ENCODE data around the gene HSPB8. TPM values are rescaled to one million over a fixed set of nuclear protein-coding genes. Genes with fewer than 3 reads are reported as not detected.

Gene HSPB8
- total and polyA plus RNA-seq, 2 of the 8 experiments (the other 6 are each of a cell fraction or from before 2014, with no cell fraction given): 11.7 to 28.2 TPM

DNA sequence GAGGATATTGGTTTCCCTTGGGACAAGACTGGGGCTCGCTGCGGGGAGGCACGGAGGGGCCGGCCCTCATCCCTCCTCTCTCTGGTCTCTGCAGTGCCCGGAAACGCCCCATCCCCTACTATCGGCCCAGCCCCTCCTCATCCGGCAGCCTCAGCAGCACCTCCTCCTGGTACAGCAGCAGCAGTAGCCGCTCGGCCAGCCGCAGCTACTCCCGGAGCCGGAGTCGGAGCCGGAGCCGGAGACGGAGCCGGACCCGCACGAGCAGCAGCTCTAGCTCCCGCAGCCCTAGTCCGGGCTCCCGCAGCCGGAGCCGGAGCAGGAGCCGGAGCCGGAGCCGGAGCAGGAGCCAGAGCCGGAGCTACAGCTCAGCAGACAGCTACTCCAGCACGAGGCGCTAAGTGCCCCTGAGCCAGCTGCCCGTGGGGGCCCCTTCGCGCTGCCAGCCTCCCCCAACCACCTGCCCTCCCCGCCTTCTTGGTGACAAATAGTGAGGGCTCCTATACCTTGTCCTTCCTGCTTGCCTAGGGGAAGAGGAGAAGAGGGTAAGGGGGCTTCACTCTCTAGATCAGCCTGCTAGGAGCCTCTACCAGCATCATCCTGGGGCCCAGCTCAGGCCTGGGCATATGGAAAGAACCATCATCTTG lies 22.2 kb upstream of the HSPB8 start:
- Histone ChIP-seq H3K4me2 (ENCODE audit: insufficient read depth in 1 of 2, low read depth in 2 of 2, low read length in 2 of 2) (no peak overlapping the region), H4K91ac (replicated peaks; ENCODE audit: insufficient read length, low read length) (no peak overlapping the region), H3K27ac (ENCODE audit: low read depth, low read length) (no peak overlapping the region), H2AFZ (ENCODE audit: low read length) (no peak overlapping the region), H2BK12ac (ENCODE audit: low read depth, low read length) (no peak overlapping the region), H3K79me2 (ENCODE audit: control insufficient read depth in 1 of 2, insufficient read depth in 2 of 2, low read length in 2 of 2) (peaks cover 0 to 10% of the 10 kb centered on the region in 2 experiments; a peak in 1 of 4 replicates), H3K14ac (ENCODE audit: insufficient read length) (no peak overlapping the region), H3K4me1 (replicated peaks in 1 of 4; ENCODE audit: control insufficient read depth in 3 of 4, insufficient read depth in 4 of 4, low read length in 3 of 4) (peaks cover 0 to 6% (median 3%) of the 10 kb centered on the region in 4 experiments; a peak in 4 of 7 replicates), H4K8ac (ENCODE audit: extremely low read depth, insufficient read depth, low read length) (no peak overlapping the region), H3K4me3 (ENCODE audit: extremely low read depth in 1 of 4, insufficient read depth in 2 of 4, low read depth in 3 of 4, low read length in 4 of 4) (no peak overlapping the region), H3K79me1 (ENCODE audit: low read depth, low read length) (no peaks in the 10 kb centered on the region), H3K23me2 (ENCODE audit: low read depth, low read length) (peaks cover 7% of the 10 kb centered on the region; the same call in 1 of the 2 replicates), H2BK120ac (replicated peaks; ENCODE audit: low read depth, low read length) (no peak overlapping the region), H4K20me1 (replicated peaks in 1 of 2; ENCODE audit: control insufficient read depth in 1 of 2, insufficient read depth in 2 of 2, low read length in 2 of 2) (no peaks in the 10 kb centered on the region), H3K27me3 (replicated peaks in 1 of 4; ENCODE audit: control insufficient read depth in 3 of 4, extremely low read depth in 1 of 4, insufficient read depth in 3 of 4, low read length in 3 of 4) (no peaks in the 10 kb centered on the region), H4K5ac (ENCODE audit: insufficient read length, low read depth, low read length) (no peak overlapping the region), H3K4ac (replicated peaks; ENCODE audit: insufficient read length, low read depth, low read length) (no peak overlapping the region), H2AK5ac (ENCODE audit: low read depth, low read length) (no peak overlapping the region), H3K9ac (replicated peaks in 1 of 4; ENCODE audit: extremely low read depth in 1 of 4, low read depth in 3 of 4, low read length in 3 of 4) (no peak overlapping the region), H3K56ac (replicated peaks; ENCODE audit: insufficient read length, low read depth, low read length) (no peak overlapping the region), H2BK5ac (ENCODE audit: low read depth, low read length) (peak overlapping the region; percentile 9; the same call in 1 of the 2 replicates), H3K36me3 (ENCODE audit: control insufficient read depth in 2 of 4, insufficient read depth in 4 of 4, low read length in 3 of 4) (peaks cover 0 to 11% (median 2%) of the 10 kb centered on the region in 4 experiments; a peak in 2 of 8 replicates), H2BK15ac (ENCODE audit: low read length) (no peak overlapping the region), H3K18ac (ENCODE audit: extremely low read depth, low read length) (no peak overlapping the region), H3K23ac (ENCODE audit: insufficient read length) (no peak overlapping the region), H2BK20ac (ENCODE audit: low read length) (no peak overlapping the region), H3K9me3 (ENCODE audit: insufficient read depth in 2 of 2, low read depth in 1 of 2, low read length in 1 of 2) (peaks cover 2 to 4% of the 10 kb centered on the region in 2 experiments; a peak in 3 of 4 replicates)
- FAIRE-seq: no peak
- CTCF ChIA-PET (ENCODE audit: partially characterized antibody): interaction anchor here (0.7 to 2.6 kb wide), 29 partner anchors 9 to 302 kb away, joined by 3 to 14 read pairs (median 4); partner anchors contain the start of gene HSPB8
- 83% methylated on average over 21 of the region's 35 CpGs; no CpG with 5 or more reads in 1 of the 2 experiments for WGBS, 2 experiments (ENCODE audit: extremely low coverage in 1 of 2, insufficient coverage in 1 of 2, insufficient read length in 1 of 2, insufficient replicate concordance in 2 of 2, low coverage in 1 of 2, low lambda C conversion rate in 2 of 2, missing lambda C conversion rate in 1 of 2)
- peak in 1 of 2 experiments; percentile 87 for DNase-seq (ENCODE audit: low read depth in 1 of 2, low spot score in 2 of 2)
- POLR2A ChIA-PET (ENCODE audit: partially characterized antibody): interaction anchor here (0.5 to 1.4 kb wide), 5 partner anchors 17 to 950 kb away, joined by 3 read pairs; partner anchors contain the start of gene HSPB8
- TF ChIP-seq, protein P1, sequence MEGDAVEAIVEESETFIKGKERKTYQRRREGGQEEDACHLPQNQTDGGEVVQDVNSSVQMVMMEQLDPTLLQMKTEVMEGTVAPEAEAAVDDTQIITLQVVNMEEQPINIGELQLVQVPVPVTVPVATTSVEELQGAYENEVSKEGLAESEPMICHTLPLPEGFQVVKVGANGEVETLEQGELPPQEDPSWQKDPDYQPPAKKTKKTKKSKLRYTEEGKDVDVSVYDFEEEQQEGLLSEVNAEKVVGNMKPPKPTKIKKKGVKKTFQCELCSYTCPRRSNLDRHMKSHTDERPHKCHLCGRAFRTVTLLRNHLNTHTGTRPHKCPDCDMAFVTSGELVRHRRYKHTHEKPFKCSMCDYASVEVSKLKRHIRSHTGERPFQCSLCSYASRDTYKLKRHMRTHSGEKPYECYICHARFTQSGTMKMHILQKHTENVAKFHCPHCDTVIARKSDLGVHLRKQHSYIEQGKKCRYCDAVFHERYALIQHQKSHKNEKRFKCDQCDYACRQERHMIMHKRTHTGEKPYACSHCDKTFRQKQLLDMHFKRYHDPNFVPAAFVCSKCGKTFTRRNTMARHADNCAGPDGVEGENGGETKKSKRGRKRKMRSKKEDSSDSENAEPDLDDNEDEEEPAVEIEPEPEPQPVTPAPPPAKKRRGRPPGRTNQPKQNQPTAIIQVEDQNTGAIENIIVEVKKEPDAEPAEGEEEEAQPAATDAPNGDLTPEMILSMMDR (IDR thresholded peaks at IDR 0.05; ENCODE audit: control extremely low read depth in 1 of 3, insufficient read depth in 1 of 3, low read depth in 1 of 3, low read length in 3 of 3): peak; percentile 79 to 92 (median 80)
- 0 out of 2 replicates have a peak, but pooled peaks have one; percentile 45 for TF ChIP-seq SP4 (IDR thresholded peaks at IDR 0.05; ENCODE audit: low read length)
- TF ChIP-seq POU5F1 (IDR thresholded peaks at IDR 0.05; ENCODE audit: low read depth, low read length): 0 out of 2 replicates have a peak, but pooled peaks have one; percentile 41
- peak; percentile 88 for TF ChIP-seq SRF (IDR thresholded peaks at IDR 0.05; ENCODE audit: low read depth, low read length)
- TF ChIP-seq CREB1 (IDR thresholded peaks at IDR 0.05): peak; percentile 55; the same call in 1 of the 2 replicates
- TF ChIP-seq POLR2AphosphoS5 (IDR thresholded peaks at IDR 0.05; ENCODE audit: low read depth, low read length): no peak
- no peak for TF ChIP-seq GTF2F1 (IDR thresholded peaks at IDR 0.05; ENCODE audit: borderline replicate concordance, low read depth, low read length)
- TF ChIP-seq FOSL1 (IDR thresholded peaks at IDR 0.05; ENCODE audit: insufficient read depth, low read depth, low read length): 0 out of 2 replicates have a peak, but pooled peaks have one; percentile 16

All from H1 (cell line).